UCSD-AML1 (cell line): ENCODE measurements around the gene ARID2.

ENCODE experiments used
- DNase-seq: peaks from one replicate; lab custom pipeline; 2025; ENCODE audit not compliant: unreplicated experiment; lab: John Stamatoyannopoulos, UW

Gene ARID2

DNA sequence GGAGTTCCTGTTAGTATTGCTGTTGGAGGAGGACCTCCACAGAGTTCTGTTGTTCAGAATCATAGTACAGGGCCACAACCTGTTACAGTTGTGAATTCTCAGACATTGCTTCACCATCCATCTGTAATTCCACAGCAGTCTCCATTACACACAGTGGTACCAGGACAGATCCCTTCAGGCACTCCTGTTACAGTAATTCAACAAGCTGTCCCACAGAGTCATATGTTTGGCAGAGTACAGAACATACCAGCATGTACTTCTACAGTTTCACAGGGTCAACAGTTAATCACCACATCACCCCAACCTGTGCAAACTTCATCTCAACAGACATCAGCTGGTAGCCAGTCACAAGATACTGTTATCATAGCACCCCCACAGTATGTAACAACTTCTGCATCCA is 120.8 kb downstream of the ARID2 start:
- DNase-seq: no peak

DNA sequence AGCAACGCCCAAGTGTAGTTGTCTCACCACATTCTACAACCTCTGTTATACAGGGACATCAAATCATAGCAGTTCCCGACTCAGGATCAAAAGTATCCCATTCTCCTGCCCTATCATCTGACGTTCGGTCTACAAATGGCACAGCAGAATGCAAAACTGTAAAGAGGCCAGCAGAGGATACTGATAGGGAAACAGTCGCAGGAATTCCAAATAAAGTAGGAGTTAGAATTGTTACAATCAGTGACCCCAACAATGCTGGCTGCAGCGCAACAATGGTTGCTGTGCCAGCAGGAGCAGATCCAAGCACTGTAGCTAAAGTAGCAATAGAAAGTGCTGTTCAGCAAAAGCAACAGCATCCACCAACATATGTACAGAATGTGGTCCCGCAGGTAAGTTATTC is 123.0 kb downstream of the ARID2 start:
- no peak for DNase-seq

GRCh38 chr12:45853550-45853949 is 124.0 kb downstream of the ARID2 start:
- no peak for DNase-seq

DNA sequence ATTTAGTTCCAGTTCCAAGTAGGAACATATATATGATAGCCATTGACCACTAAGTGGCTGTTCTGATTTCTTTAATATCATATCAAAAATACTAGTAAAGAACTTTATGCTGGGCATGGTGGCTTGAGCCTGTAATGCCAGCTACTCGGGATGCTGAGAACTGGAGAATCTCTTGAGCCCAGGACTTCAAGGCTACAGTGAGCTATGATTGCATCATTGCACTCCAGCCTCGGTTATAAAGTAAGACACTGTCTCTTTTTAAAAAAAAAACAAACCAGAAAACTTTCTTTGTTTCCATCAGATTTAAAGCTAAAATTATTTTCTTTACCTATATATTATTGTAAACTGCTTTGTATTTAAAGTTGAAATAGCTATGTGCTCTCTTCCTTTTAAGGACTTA is 133.8 kb downstream of the ARID2 start:
- DNase-seq: no peak

GRCh38 chr12:45866299-45866698 is 136.8 kb downstream of the ARID2 start:
- no peak for DNase-seq

DNA sequence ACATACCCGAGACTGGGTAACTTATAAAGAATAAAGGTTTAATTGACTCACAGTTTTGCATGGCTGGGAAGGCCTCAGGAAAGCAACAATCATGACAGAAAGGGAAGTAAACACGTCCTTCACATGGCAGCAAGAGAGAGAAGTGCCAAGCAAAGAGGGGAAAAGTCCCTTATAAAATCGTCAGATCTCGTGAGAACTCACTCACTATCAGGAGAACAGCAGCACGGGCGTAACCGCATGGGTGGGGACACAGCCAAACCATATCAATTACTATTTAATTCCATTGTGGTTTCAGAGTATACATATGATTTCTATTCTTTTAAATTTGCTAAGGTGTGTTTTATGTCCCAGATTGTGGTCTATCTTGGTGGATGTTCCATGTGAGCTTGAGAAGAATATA is 142.9 kb downstream of the ARID2 start:
- no peak for DNase-seq

GRCh38 chr12:45877069-45877468 is 147.6 kb downstream of the ARID2 start:
- DNase-seq: no peak

DNA sequence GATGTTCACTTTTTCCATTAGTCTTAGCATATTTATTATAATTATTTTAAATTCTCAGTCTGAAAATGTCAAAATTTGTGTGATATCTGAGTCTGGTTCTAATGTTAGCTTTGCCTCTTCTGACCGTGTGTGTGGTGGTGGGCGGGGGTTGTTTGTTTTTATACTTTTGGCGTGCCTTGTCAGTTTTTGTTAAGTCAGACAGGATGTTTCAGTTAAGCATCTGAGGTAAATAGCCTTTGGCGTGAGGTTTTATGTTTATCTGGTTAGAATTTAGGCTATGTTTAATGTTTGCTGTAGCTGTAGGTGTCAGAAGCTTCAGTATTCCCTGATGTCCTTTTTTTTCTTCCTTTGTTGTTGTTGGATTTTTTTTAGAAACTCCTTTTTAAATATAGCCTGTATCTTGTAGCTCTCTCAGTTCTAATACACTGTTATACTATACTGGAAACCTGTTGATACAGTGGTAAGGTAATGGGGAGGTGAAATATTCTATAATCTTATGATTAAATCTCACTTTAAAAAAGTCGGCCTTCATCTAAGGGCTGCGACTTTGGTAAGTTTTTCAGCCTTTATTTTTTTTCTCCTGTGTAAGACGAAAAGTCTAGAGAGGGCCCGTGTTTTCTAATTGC is 149.2 kb downstream of the ARID2 start:
- DNase-seq: no peak

DNA sequence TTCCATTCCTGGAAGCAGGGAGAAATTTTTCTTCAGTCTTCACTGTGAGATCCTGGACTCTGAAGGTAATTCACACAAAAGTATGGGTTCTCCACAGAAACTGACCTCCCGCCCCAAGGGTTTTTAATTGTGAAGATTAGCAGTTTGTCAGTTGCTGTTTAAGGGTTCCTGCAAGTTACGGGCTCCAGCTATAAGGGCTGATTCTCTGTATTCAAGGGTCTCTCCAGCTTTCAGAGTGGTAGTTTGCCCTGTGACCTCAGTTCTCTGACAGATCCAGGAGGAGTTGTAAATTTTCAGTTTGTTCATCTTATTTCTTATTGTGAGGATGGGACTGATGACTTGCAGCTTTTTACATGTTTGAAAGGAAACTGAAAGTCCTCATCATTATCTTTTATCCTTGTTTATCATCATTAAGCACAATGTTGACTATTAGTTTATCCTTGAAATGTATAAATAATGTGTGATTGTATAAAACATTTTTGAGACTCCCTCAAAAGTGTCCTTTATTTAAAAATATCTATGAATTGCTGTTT is 149.9 kb downstream of the ARID2 start:
- no peak for DNase-seq

DNA sequence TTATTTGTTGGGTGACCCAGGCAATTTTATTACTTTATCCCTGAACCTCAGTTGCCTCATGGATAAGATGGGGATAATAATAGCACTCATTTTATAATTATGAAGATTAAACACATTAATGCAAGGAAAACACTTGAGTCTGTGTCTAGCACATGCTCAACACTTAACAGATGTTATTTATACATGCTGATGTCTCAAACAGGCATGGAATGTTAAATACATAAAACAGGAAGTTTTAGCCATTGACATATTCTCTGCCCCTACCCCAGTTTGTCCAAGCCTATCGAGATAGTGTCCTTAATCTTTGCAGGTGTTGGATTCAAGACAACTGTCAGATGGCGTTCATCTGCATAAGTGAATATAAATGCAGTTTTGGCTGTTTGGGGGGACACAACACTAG is 151.0 kb downstream of the ARID2 start:
- no peak for DNase-seq

- DNase-seq: no peak
Measured at GRCh38 chr12:45883187-45883586, 153.7 kb downstream of the ARID2 start.

- DNase-seq: no peak
Measured at GRCh38 chr12:45886685-45887084, 157.2 kb downstream of the ARID2 start.

- no peak for DNase-seq
Measured at GRCh38 chr12:45887544-45887943, 158.0 kb downstream of the ARID2 start.

DNA sequence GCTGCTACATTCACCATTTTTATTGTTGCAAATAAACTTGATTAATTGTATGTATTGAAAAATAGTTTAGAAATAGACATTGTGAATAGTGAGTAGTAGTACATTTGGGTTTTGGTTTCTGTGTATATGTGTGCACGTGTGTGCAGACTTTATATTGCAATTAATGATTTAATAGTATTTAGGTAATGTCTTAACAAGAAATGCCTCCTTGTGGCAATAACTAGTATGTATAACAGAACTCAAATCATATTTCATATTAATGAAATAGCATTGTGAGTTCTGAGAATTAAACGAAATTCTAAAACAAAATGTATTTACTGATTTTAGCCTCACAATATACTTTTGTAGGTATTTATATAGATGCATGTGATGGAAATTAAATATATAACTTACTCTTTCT is 160.8 kb downstream of the ARID2 start:
- DNase-seq: no peak

DNA sequence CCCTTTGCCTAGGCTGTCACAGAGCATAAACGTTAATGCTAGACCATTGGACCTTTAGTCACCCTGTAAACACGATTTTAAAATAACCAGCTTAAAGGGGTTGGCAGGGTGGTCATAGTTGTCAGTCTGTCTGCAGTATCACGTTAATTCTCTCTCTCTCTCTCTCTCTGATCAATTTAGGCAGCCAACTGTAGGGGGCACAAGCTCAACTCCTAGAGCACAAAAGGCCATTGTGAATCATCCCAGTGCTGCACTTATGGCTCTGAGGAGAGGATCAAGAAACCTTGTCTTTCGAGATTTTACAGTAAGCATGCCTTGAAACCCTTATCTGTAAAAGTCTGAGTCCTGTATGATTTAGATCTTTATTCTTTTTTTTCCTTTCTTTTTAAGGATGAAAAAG is 163.7 kb downstream of the ARID2 start:
- no peak for DNase-seq

DNA sequence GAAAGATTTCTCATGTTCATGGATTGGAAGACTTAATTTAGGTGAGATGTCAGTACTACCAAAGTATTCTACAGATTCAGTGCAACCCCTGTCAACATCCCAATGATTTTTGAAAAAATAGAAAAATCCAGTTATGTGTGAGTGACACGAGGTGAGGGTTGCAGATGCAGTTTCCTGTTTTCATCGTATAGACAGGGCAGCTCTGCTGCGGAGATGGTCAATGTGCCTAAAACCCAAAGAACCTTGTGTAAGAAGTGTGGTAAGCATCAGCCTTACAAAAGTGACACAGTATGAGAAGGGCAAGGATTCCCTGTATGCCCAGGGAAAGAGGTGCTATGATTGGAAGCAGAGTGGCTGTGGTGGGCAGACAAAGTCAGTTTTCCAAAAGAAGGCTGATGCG is 166.5 kb downstream of the ARID2 start:
- no peak for DNase-seq

DNA sequence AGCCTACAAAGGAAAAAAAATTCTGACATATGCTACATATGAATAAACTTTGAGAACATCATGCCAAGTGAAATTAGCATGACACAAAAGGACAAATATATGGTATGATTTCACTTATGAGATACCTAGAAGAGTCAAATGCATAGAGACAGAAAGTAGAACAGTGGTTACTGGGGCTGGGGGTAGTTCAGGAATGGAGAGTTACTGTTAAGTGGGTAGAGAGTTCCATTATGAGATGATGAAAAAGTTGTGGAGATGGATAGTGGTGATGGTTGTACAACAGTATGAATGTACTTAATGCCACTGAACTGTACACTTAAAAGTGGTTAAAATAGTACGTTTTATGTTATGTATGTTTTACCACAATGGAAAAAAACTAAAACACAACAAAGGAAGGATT is 168.6 kb downstream of the ARID2 start:
- no peak for DNase-seq

DNA sequence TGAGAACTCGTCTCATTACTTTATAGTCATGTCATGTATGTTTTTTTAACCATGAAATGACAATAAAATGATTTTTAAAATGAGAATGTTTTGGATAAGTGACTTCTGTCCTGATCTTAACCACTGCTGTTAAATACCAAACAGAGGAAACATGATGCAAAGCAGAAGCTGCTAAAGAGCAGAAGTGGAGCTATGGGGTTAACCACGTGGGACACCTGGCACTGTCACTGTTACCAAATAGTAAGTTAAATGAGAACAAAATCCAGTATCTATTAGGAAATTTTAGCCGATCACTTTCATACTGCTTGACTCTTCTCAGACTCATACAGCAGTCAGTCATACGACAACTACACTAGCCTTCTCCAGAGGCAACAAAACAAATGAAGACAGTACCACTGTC is 178.4 kb downstream of the ARID2 start:
- DNase-seq: no peak

DNA sequence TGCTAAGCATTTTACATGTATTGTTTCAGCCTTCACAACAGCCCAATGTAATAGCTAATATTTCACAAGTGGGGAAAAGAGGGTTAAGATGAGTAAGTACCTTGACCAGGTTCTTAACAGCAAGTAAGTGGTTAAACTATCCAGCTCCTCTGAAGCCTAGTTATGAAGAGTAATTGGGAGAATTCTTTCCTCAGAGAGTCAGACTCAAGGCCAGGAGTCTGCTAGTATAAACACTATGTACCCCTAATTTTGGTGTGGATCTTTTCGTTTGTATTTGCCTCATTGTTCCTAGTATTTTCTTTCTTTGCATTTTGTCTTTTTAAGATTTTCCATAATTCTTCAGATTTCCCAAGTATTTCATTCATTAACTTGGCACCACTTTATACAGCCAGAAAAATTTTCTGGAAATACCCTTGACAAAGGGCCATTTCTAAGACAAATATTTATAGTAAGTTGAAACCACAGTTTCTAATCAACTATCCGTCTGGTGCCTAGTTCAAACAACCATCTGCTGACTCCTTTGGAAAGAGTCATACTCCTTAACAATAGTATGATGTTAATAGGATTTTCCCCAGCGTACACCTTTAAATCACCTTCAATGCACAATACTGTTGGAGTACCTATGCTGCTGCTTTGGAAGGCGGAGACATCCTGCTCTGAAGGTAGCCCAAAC is 179.7 kb downstream of the ARID2 start:
- no peak for DNase-seq

- no peak for DNase-seq
Measured at GRCh38 chr12:45912774-45913173, 183.3 kb downstream of the ARID2 start.

- no peak for DNase-seq
Measured at GRCh38 chr12:45913631-45914030, 184.1 kb downstream of the ARID2 start.

DNA sequence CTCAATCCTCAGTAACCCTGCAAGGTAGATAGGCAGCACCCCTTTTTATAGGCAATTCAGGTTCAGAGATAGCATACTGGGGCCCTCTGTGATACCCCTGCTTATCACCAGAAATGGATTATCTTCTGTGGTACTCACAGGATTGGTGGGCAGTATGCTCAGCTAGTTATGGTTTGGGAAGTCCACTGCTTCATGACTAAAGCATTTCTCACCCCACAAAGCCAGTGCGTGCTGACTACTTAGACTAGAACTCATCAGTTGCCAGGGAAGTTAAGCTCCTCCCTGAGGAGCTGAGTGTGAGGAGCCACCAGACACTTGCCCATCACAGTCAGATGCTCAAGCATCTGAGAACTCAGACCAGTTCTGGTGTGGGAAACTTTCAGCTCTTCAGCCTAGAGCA is 184.6 kb downstream of the ARID2 start:
- DNase-seq: no peak

DNA sequence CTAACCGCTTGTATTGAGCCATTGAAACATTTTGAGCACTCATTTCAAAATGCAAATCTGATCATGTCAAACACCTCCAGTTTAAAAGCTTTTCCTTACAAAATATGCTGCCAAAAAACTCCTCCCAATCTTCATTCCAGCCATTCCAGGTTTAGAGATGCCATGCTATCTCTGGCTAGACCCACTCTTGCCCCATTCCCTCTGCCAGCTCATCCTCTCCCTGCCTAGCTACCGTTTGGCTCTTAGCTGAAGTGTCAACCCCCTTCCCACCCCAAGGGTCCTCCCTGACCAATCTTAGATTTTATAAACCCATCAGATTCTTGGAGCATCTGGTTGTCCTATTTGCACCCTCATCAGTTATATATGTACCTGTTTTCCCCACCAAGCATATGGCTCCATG is 185.9 kb downstream of the ARID2 start:
- DNase-seq: no peak
